Mesothelial cell of epicardium (in vitro differentiated cells): ENCODE results near the gene GNG14. TPM values are rescaled to one million over a fixed set of nuclear protein-coding genes. Genes with fewer than 3 reads are reported as not detected.
A peak's percentile ranks its signal among the peaks of the same experiment; 100 is the strongest.
"Not testable (repeated sequence)": the region's sequence is repeated elsewhere in the genome, so short reads cannot be mapped to it uniquely, and the experiment has no call there.

Experiments used
- DNase-seq, 2 experiments: peaks; one replicate each; pipeline ENCODE4 v3.0.0; 2021; ENCODE audit warnings: low spot score in 2 of 2; ENCODE audit not compliant: unreplicated experiment in 2 of 2
- H3K27ac Mint-ChIP-seq: 2 replicates; pipeline ENCODE4 v1.8.0; 2021; ENCODE audit warnings: mixed read lengths
- H3K27me3 Mint-ChIP-seq: 2 replicates; pipeline ENCODE4 v1.8.0; 2021; ENCODE audit warnings: low read depth, mixed read lengths
- H3K36me3 Mint-ChIP-seq: 2 replicates; pipeline ENCODE4 v1.8.0; 2021; ENCODE audit warnings: mixed read lengths
- H3K4me1 Mint-ChIP-seq: 2 replicates; pipeline ENCODE4 v1.8.0; 2021; ENCODE audit warnings: mixed read lengths
- H3K4me3 Mint-ChIP-seq: 2 replicates; pipeline ENCODE4 v1.8.0; 2021; ENCODE audit warnings: mild to moderate bottlenecking, moderate library complexity, mixed read lengths
- H3K9me3 Mint-ChIP-seq: 2 replicates; pipeline ENCODE4 v1.8.0; 2021; ENCODE audit warnings: mixed read lengths
- total RNA-seq: library from RNA; stranded (reverse); gene quantifications from 3 replicates; pipeline ENCODE4 v1.2.1, GENCODE V29; 2021
- TF ChIP-seq, protein P1 (sequence below): fragments of 200-600 bp; sonication (generic); IDR thresholded peaks from one replicate; pipeline ENCODE4 v1.5.0; 2021; ENCODE audit warnings: antibody characterized with exemption; ENCODE audit not compliant: unreplicated experiment

Gene GNG14
- total RNA-seq, 1 donor from 2014 or later = not detected

DNA sequence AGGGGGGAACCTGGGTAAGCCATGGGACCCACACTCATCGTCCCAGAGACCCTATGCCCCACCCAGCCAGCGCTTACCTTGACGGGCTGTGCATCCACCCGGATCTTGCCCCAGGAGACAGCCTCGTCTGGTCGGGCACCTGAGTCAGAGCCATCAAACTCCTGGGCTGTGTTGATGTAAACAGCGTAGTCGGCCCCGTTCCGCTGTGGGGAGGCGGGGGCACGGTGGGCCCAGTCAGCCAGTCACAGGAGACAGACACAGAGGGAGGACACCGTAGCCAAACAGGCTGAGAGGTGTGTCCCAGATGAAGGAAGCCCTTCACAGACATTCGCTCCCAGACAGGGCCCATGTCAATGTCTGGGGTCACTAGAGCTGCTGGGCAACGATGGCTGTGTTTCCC is 11.9 kb upstream of the GNG14 start:
- no peak for DNase-seq
- peaks cover 3% of the 10 kb centered on the region for H3K4me1 Mint-ChIP-seq
- no peak overlapping the region for H3K27ac Mint-ChIP-seq
- peaks cover 31% of the 10 kb centered on the region for H3K36me3 Mint-ChIP-seq
- H3K27me3 Mint-ChIP-seq = no peaks in the 10 kb centered on the region
- no peak overlapping the region for H3K4me3 Mint-ChIP-seq
- TF ChIP-seq, protein P1, sequence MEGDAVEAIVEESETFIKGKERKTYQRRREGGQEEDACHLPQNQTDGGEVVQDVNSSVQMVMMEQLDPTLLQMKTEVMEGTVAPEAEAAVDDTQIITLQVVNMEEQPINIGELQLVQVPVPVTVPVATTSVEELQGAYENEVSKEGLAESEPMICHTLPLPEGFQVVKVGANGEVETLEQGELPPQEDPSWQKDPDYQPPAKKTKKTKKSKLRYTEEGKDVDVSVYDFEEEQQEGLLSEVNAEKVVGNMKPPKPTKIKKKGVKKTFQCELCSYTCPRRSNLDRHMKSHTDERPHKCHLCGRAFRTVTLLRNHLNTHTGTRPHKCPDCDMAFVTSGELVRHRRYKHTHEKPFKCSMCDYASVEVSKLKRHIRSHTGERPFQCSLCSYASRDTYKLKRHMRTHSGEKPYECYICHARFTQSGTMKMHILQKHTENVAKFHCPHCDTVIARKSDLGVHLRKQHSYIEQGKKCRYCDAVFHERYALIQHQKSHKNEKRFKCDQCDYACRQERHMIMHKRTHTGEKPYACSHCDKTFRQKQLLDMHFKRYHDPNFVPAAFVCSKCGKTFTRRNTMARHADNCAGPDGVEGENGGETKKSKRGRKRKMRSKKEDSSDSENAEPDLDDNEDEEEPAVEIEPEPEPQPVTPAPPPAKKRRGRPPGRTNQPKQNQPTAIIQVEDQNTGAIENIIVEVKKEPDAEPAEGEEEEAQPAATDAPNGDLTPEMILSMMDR = no peak
- no peaks in the 10 kb centered on the region for H3K9me3 Mint-ChIP-seq

DNA sequence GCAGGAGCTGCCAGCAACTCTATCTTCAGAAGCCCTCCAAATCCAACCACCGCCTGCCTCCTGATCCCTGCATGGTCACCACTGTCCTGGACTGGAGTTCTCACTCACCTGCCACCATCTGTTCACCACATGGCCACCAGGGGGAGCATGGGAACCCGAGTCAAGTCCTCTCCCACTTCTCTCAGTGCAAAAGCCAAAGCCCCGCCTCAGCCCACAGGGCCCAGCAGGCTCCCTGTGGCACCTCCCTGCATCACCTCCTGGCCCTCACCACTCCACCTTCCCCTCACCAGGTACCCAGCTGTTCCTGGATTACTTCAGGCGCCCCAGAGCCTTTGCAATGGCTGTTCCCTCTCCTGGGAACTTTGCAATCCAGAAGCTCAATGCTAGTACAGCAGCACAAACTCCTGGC is 11.4 kb upstream of the GNG14 start:
- Mint-ChIP-seq H3K9me3 (no peaks in the 10 kb centered on the region), H3K4me3 (no peak overlapping the region), H3K27ac (peak overlapping the region; percentile 32), H3K4me1 (peaks cover 7% of the 10 kb centered on the region), H3K27me3 (no peaks in the 10 kb centered on the region), H3K36me3 (peaks cover 33% of the 10 kb centered on the region)
- TF ChIP-seq, protein P1 = peak; percentile 94
- DNase-seq = peak; percentile 74 to 92

DNA sequence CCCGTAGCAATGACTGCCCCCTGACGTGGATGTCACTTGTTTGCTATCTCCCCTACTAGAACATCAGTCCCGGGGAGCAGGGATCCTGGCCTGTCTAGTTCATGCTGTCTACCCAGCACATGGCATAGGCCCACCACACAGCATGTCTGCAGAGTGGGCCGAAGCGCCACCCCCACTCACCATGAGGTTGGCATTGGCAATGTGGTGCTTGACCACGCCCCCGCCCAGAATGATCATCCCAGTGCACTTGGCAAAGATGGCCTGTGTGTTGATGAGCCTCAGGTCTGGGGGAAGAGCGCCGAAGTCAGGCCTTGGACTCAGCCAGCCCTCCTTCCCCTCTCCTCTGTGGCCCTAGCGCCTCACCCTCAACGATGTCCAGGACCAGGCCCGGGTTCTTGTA is 10.9 kb upstream of the GNG14 start:
- TF ChIP-seq, protein P1 = no peak
- Mint-ChIP-seq H3K27me3 (no peaks in the 10 kb centered on the region), H3K4me3 (no peak overlapping the region), H3K36me3 (peaks cover 32% of the 10 kb centered on the region), H3K27ac (no peak overlapping the region), H3K9me3 (no peaks in the 10 kb centered on the region), H3K4me1 (peaks cover 7% of the 10 kb centered on the region)
- DNase-seq = no peak

DNA sequence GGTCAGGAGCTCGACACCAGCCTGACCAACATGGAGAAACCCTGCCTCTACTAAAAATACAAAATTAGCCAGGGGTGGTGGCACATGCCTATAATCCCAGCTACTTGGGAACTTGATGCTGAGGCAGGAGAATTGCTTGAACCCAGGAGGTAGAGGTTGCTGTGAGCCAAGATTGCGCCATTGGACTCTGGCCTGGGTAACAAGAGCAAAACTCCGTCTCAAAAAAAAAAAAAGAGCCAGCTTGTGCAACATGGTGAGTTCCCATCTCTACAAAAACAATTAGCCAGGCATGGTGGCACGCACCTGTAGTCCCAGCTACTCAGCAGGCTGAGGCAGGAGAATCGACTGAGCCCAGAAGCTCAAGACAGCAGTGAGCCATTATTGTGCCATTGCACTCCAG is 9.8 kb upstream of the GNG14 start:
- H3K27me3 Mint-ChIP-seq, H3K4me1 Mint-ChIP-seq: not testable (repeated sequence)
- peaks cover 29% of the 10 kb centered on the region for H3K36me3 Mint-ChIP-seq

DNA sequence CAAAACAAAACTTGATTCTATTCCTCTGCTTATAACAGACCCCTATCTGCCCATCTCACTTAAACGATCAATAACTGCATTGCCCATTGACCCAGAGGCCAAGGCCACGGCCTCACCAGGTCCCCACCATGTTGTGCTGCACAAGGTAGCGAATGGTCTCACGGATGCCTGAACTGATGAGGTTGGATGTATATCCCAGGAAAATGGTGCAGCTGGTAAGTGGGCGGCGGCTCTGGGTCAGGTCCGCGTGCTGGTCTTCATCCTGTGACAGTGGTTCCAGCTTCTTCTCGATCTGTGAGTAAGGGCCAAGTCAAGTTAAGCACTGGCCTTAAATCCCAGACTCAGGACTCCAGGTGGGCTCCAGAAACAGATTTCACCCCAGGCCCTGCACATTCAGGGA is 7.8 kb upstream of the GNG14 start:
- H3K9me3 Mint-ChIP-seq = no peaks in the 10 kb centered on the region
- TF ChIP-seq, protein P1 = no peak
- peak overlapping the region; percentile 9 for H3K27ac Mint-ChIP-seq
- no peaks in the 10 kb centered on the region for H3K27me3 Mint-ChIP-seq
- no peak for DNase-seq
- H3K36me3 Mint-ChIP-seq = peaks cover 20% of the 10 kb centered on the region
- peaks cover 6% of the 10 kb centered on the region for H3K4me1 Mint-ChIP-seq
- H3K4me3 Mint-ChIP-seq = peak overlapping the region; percentile 26

More for the DNA sequence above, 9.8 kb upstream of the GNG14 start:
- H3K4me3 Mint-ChIP-seq, DNase-seq, H3K27ac Mint-ChIP-seq, H3K9me3 Mint-ChIP-seq: not testable (repeated sequence)

DNA sequence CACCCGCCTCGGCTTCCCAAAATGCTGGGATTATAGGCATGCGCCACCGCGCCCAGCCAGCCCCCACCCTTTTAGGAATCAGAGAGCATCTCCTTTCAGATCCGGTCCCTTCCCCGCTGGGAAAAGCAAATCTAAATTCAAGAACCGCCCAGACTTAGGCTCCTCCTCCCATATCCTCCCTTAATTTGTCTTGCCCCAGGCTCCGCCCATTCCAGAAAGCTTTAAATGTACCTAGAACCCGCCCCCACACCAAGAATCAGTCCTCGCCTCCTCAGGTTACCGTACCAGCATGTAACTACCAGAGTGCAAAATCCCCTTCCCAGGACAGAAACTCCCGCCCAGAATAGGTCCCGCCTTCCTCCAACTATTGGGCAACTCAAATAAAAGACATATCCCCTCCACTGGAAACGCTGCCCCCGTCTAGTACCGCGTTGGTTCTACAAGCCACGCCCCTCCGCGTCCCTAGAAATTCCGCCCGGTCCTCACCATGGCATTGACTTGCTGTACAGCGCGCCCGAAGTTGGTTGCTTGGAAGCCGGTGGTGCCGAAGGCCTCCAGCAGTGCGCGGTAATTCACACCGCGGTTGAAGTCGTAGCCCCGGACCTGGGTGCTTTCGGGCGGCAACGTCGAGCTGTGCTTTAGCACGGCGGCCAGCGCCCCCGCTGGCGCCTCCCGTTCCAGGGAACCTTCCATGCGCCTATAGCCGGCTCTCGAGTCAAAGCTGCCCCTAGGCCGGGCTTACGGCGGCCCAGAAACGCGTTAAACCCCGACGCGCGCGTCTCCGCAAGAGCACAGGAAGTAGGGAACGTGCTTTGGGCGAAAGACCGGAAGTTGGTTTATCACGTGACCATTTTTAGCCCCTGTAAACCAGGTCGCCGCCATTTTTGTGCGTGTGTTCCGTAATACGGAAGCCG is 6.5 kb upstream of the GNG14 start, which contains the start of gene DHPS:
DHPS (minus strand) TSS at position 807 of the 914 bp plus-strand sequence; CDS start at position 693, 114 bp downstream.
- Mint-ChIP-seq H3K4me1 (peaks cover 6% of the 10 kb centered on the region), H3K9me3 (no peaks in the 10 kb centered on the region)
- DNase-seq = peak; percentile 79 to 85

More for the DNA sequence above, 6.5 kb upstream of the GNG14 start, which contains the start of gene DHPS:
- peak within 1 kb of the TSS; percentile 99 for H3K27ac Mint-ChIP-seq
- H3K36me3 Mint-ChIP-seq = peaks cover 19% of the 10 kb centered on the region
- peak within 1 kb of the TSS; percentile 87 for H3K4me3 Mint-ChIP-seq
- H3K27me3 Mint-ChIP-seq = no peaks in the 10 kb centered on the region
- TF ChIP-seq, protein P1 = no peak
